GM21367 (cell line): ENCODE results near the gene TNS1.

ENCODE experiments used
- ATAC-seq: cut with Tn5 transposase; IDR thresholded peaks from one replicate; pipeline ENCODE4 v1.9.1; 2021; ENCODE audit not compliant: unreplicated experiment

TNS1 gene

GRCh38 chr2:217803653-217803960 is 199.2 kb downstream of the TNS1 start:
- ATAC-seq: no peak

GRCh38 chr2:217802876-217803652 is 199.7 kb downstream of the TNS1 start:
- ATAC-seq: no peak

GRCh38 chr2:217802266-217802665 is 200.5 kb downstream of the TNS1 start:
- no peak for ATAC-seq

DNA sequence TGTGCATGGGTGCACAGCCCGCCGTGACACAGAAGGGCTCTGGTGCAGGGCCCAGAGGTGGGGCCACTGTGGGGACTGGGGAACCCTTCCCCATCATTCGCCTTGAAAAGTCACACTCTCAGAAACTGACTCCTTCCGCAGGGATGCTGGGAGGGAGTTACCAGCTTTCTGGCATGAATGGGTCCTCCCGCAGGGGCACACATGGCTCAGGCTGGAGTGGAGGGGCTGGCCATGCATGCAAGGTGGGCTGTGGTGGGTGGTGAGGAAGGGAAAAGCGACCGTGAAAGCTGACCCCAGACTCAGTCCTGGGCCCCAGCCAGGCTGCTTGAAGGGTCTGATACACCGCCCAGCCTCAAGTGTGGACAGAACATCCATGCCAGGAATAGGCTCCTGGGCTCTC is 201.1 kb downstream of the TNS1 start:
- no peak for ATAC-seq

DNA sequence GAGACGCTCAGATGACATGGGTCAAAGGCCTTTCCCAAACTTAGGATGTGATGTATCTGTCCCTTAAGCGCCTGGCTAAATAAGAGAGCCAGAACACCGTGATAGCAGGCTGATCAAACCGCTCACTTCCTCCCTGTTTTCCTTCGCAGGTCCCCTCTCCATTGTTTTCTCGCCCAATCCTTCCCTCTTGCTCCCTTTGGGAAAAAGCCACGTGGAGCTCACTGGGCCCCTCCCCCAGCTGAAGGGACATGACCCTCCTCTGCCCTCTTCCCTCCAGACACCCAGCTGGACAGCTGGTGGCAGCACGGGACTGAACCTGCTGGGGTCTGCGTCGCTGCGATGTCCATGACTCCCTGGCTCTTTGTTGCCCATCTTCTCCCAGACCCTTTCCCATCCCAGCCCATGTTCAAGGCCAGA is 201.7 kb downstream of the TNS1 start:
- ATAC-seq: no peak

DNA sequence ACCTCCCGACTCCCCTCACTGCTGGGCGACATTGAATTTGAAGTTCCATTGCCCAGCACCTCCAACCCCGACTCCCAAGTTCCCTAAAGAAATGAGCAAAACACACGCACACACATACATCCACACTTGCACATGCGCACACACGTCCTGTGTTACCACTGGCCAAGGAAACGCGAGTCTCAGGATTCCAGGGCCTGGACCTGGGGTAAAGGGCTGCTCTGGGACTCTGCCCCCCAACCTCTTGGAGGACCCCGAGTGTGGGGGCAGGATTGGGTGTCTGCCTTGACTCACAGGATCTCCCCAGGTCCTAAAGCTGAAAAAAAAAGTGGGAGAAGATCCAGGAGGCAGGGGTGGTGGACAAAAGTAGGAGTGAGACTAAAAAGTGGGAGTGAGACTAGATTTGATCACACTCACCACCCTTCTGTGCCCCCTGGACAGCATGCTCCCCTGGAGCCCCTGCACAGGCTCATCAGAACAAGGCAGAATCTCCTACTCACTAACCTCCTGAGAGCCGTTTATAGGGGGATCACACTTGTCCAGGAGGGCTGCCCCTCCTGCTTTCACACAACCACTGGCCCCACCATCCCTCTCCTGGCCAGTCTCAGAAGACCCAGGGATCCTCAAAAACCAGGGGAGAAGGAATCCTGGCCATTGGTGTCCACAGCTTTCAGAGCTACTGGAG is 202.2 kb downstream of the TNS1 start:
- ATAC-seq: no peak

DNA sequence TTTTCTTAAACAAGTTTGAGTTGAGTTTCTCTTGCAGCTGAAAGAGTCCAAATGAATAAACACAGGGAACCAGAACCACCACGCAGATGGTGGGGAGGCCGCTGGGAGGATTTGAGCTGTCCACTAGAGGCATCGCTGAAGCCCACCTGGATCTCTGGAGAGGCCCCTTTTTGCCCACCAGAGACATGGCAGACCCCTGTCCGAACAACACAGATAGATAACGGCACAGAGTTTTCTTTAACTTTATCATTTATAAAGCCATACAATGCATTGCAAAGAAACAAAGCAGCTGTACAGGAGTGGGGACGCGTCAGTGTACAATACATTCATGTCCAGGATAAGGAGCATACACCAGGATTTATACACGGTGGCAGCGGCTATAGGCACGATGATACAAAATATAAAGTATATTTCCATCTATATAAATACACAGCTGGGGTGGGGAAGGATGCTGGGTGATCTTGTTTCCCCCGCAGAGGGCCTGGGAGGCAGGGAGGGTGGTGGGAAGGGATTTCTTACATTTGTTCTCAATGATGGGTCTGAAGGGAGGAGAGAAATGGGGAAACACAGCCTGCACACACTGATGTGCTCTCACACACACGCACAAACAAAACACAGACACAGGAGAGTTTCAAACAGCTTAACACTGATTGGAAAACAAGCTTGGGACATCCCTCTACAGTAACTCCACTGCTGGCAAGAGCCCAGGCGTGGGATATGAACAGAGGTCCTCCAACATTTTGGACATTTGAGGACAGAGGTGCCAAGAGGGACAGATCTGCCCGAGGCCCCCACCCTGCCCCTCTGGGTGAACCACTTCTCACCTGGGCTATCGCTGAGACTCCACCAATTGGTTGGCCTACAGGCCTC is 203.0 kb downstream of the TNS1 start:
- no peak for ATAC-seq

DNA sequence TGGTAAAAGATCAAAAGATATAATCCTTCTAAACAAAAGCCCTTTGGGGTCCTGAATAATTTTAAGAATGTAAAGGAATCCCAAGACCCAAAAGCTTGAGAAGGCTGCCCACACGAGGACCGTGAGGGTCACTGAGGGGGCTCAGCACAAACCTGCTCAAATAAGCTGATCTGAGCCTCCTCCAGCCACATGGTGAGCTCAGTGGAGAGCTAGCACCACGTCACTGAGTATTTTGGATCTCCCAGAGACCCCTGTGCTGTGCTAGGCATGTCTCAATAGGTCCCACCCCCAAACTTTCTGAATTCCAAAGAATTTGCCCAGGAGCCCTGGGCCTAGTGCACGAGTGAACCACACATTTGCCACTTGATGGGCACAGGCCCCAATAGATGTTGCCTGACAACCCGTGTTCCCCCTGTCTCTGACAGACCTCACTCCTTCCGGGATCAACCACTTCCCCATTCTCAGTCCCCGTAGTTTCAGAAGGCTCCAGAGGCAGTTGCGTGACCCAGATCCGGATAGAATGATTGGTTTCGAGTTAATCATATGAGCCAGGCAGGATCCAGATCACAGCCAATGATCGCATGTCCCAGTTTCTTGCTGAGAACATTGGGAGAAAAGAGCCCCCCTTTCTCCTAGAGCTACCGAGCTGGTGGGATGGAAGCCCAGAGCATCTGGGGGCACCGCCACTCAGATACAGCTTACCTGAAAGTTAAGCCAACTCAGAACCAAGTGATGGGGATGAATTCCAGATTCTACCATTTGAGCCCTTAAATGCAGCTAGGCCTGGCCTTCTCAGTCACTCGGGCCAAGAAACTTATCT is 203.8 kb downstream of the TNS1 start:
- no peak for ATAC-seq

DNA sequence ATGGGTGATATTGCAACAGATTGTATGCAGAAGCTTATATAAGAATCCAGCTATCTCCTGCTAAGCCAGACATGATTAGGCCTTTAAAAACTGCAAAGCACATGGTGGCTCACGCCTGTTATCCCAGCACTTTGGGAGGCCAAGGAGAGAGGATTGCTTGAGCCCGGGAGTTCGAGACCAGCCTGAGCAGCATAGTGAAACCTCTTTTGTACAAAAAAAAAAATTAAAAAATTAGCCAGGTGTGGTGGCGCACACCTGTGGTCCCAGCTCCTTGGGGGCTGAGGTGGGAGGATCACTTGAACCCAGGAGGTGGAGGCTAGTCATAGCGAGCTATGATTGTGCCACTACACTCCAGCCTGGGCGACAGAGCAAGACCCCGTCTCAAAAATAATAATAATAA is 204.6 kb downstream of the TNS1 start:
- no peak for ATAC-seq

DNA sequence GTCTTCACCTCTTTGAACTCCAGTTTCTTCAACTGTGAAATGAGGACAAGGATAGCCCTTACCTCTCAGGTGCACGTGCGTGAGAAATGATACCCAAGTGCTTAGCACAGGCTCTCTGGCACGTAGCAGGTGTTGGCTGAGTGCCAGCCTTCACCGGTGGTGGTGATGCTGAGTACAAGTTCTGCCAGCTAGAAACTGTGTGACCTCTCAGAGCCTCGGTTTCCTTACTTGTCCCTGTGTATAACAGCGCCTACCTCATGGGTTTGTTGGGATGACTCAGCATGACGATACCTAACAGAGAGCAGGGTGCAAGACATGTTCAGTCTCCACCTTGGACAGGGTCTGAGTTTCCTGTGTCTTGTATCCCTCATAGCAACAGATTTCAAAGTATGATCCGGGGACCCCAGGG is 205.1 kb downstream of the TNS1 start:
- no peak for ATAC-seq

GRCh38 chr2:217797165-217797564 is 205.6 kb downstream of the TNS1 start:
- ATAC-seq: no peak

DNA sequence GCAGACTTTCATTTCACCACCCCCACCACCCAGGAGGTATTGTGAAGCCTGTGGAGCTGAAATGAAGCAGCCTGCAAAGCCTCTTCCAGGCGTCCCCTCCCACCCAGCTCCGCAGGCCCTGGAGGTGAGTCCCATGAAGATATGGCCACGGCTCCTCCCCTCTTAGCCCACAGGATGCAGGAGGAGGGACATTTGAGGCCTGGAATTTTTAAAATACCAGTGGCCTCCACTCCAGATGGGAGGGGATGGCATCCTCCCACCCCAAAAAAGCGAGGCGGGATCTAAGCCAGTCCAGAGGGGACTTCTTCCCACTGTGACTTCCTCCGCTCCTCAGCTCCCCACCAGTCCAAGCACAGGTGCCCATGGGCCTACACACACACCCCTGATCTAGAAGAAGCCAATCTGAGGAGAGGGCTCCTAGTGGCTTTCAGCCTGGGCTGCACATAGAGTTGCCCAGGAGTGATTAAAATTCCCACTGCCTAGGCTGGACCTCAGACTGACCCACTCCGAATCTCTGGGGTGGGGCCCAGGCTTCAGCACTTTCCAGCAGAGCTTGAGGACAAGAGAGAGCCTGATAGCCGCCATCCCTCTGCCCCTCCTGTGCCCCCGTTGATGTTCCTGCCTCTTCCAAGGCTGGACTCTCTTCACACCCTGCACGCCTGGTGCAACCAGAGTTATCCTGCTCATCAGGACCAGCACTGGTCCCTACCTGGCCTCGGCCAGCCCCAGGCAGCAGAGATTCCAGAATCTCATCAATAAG is 206.9 kb downstream of the TNS1 start:
- ATAC-seq: no peak

GRCh38 chr2:217795067-217795466 is 207.7 kb downstream of the TNS1 start:
- ATAC-seq: no peak

DNA sequence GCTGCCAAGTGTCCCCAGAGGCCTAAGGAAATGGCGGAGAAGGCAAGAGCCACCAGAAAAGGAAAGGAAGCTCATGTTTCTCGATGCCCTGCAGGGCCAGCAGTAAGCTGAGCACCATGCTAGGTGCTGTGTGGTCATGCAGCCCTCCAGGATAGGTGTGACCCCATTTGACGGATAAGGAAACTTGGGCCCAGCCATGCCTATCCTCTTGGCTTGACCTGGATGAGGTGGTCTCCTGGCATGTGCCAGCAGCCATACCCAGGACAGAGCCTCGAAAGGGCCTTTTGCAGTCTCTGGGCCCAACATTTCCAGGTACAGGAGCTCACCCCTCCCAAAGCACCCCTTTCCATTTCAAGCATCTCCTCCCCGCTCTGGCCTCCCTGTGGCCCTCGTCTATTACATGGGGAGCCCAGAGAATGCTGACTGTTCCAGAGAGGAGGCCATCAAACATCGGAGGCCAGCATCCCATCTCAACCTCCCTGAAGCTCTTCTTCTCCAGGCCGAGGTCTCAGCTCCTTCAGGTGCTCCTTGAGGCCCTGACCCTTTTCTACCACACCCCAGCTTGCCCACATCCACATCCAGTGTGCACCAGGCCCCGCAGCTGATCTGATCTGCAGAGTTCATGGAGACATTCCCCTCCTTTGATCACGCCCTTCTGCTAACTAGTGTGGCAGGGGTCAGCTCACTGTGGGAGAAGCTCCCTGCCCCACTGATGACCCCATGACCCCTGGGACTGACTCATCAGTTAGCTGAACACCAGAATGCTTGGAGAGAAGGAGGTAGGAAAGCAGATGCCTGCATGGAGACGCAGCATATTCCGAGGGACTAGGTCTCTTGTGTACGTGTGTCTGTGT is 208.4 kb downstream of the TNS1 start:
- no peak for ATAC-seq

DNA sequence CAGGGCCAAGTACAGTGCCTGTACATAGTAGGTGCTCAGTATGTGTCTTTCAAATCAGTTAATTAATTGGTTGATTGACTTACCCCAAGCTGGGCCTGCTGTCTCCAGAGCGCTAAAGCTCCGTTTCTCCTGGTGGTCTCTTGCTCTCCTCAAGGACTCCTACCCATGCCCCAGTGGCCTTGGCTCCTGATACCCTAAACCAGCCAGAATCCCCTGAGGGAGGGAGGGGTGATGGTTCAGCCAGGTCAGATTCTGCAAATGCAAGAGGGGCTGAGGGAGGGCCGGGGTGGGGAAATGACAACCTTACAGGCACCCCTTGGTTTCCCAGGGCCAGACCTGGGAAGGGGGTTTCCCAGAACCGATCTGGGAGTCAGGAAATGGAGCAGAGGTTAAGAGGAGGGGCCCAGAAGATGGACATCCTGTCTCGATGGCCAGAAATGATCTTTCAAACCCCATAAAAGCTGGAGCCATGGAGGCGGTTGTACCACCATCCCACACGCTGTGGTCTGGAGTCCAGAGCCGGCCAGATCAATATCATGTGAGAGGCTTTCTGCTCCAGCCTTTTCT is 209.1 kb downstream of the TNS1 start:
- no peak for ATAC-seq

DNA sequence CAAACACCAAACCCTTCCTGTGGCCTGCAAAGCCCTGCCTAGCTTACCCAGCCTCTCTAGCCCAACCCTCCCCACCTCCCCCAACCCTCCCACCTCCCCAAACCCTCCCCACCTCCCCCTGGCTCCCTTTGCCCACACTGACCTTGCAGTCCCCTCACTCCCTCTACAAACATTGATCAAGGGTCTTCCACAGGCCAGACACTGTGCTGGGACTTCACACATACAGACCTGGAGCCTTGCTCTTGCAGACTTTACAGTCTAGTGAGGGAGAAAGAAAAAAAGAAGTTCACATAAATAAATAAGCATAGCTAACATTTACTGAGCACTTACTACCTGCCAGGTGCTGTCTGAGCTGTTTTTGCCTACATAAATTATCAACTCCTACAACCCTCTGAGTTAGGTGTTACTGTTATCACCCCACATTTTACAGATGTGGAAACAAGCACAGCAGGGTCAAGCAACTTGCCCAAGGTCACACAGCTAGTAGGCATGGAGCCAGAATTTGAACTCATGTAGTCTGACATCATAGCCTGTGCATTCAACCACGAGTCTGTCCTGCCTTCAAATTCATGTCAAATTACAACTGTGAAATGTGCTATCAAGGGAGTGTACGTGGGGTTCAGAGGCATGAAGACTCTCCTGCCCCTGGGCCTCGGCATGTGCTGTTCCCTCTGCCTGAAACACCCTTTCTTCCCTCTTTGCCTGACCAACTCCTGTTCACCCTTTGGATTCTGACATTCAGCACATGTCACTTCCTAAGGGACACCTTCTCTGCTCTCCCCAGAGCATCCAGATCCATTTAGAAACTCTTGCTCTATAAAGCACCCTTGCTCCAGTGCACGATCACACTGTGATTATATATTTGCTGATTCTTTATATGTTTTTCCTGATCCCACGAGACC is 209.9 kb downstream of the TNS1 start:
- no peak for ATAC-seq

- ATAC-seq: no peak
These were observed 211.2 kb downstream of the TNS1 start for GRCh38 chr2:217791551-217791950.
